ENCODE results near the gene DHRS13.

The DHRS13 gene

GRCh38 chr17:28874750-28875149 is 28.1 kb downstream of the DHRS13 start:
- TF ChIP-seq CTCF (conservative IDR thresholded peaks at IDR 0.05; ENCODE audit: low read depth, low read length), result no peak
- no peak for DNase-seq (ENCODE audit: low read depth)
- H3K4me3 ChIP-seq (ENCODE audit: low read length), result no peak overlapping the region

GRCh38 chr17:28873839-28874238 is 29.0 kb downstream of the DHRS13 start:
- no peak overlapping the region for H3K4me3 ChIP-seq (ENCODE audit: low read length)
- TF ChIP-seq CTCF (conservative IDR thresholded peaks at IDR 0.05; ENCODE audit: low read depth, low read length), result no peak
- no peak for DNase-seq (ENCODE audit: low read depth)

- no peak for DNase-seq (ENCODE audit: low read depth)
- TF ChIP-seq CTCF (conservative IDR thresholded peaks at IDR 0.05; ENCODE audit: low read depth, low read length), result no peak
- H3K4me3 ChIP-seq (ENCODE audit: low read length), result no peak overlapping the region
Observed at GRCh38 chr17:28871056-28871579, 31.8 kb downstream of the DHRS13 start.

- DNase-seq (ENCODE audit: low read depth), result no peak
- H3K4me3 ChIP-seq (ENCODE audit: low read length), result no peak overlapping the region
- TF ChIP-seq CTCF (conservative IDR thresholded peaks at IDR 0.05; ENCODE audit: low read depth, low read length), result no peak
Observed at GRCh38 chr17:28867276-28867675, 35.6 kb downstream of the DHRS13 start.

- DNase-seq (ENCODE audit: low read depth), result no peak
- no peak overlapping the region for H3K4me3 ChIP-seq (ENCODE audit: low read length)
- TF ChIP-seq CTCF (conservative IDR thresholded peaks at IDR 0.05; ENCODE audit: low read depth, low read length), result no peak
Observed at GRCh38 chr17:28865946-28866752, 36.7 kb downstream of the DHRS13 start.

- no peak for TF ChIP-seq CTCF (conservative IDR thresholded peaks at IDR 0.05; ENCODE audit: low read depth, low read length)
- no peak for DNase-seq (ENCODE audit: low read depth)
- no peak overlapping the region for H3K4me3 ChIP-seq (ENCODE audit: low read length)
Observed at GRCh38 chr17:28864991-28865849, 37.7 kb downstream of the DHRS13 start.

All from retinal pigment epithelial cell (primary cell).